ENCODE results near the gene ADAT2. TPM values are rescaled to one million over a fixed set of nuclear protein-coding genes. Genes with fewer than 3 reads are reported as not detected.

Gene ADAT2
- total and polyA plus RNA-seq, 2 of the 13 experiments (the other 11 are each of a cell fraction or from before 2014, with no cell fraction given), result 10.5 to 18.3 TPM

GRCh38 chr6:143406673-143407072 is 43.8 kb downstream of the ADAT2 start (continued):
- no peak for TF ChIP-seq ZNF761 (CRISPR knock-in tag; conservative IDR thresholded peaks at IDR 0.05)

- ChIA-PET CTCF (ENCODE audit: low intra/inter-chr PET ratio, low total read pairs) (no interaction called here), POLR2A (no interaction called here)
- H3K4me1 ChIP-seq (ENCODE audit: insufficient read depth, low read length), result peaks cover 38% of the 10 kb centered on the region
- no peaks in the 10 kb centered on the region for H3K27me3 ChIP-seq (ENCODE audit: control insufficient read depth in 1 of 2, insufficient read depth in 2 of 2, low read length in 2 of 2)
- no peak for ATAC-seq
- 88% methylated on average over 9 of the region's 9 CpGs for WGBS (ENCODE audit: low lambda C conversion rate)
- no TSS peak for BruUV-seq (replicated peaks)
- no peaks in the 10 kb centered on the region for H4K20me1 ChIP-seq (ENCODE audit: insufficient read depth, low read length)
- no peak overlapping the region for H3K4me2 ChIP-seq (ENCODE audit: low read depth, low read length)
- in situ Hi-C loops (cut with HindIII; ENCODE audit: extremely low pct_ligation_motif_present, low pct_unique_long_range_greater_than_20kb), result no loop called here
- intact Hi-C loops (cut with micrococcal nuclease; ENCODE audit: unreplicated experiment), result no loop called here
- TF ChIP-seq CBX2 (IDR thresholded peaks at IDR 0.05; ENCODE audit: low read depth, low read length), result no peak
- no peak for TF ChIP-seq CBX2 (CRISPR knock-in tag; IDR thresholded peaks at IDR 0.05; ENCODE audit: low read depth)
- TF ChIP-seq RERE (CRISPR knock-in tag; IDR thresholded peaks at IDR 0.05; ENCODE audit: low read depth), result no peak
- TF ChIP-seq MYNN (CRISPR knock-in tag; IDR thresholded peaks at IDR 0.05; ENCODE audit: low read depth), result no peak
- TF ChIP-seq BATF2 (CRISPR knock-in tag; IDR thresholded peaks at IDR 0.05), result no peak
- H3K4me3 ChIP-seq (replicated peaks in 1 of 3; ENCODE audit: insufficient read depth in 1 of 3, low read depth in 2 of 3, low read length in 3 of 3), result no peak overlapping the region
- no peaks in the 10 kb centered on the region for H3K36me3 ChIP-seq (replicated peaks in 1 of 2; ENCODE audit: control insufficient read depth in 1 of 2, insufficient read depth in 2 of 2, low read length in 2 of 2)
- no peak overlapping the region for H3K27ac ChIP-seq (ENCODE audit: extremely low read length, insufficient read depth, low read length)
- H2AFZ ChIP-seq (ENCODE audit: low read length), result no peak overlapping the region
- H3K79me2 ChIP-seq (ENCODE audit: insufficient read depth, low read length), result no peaks in the 10 kb centered on the region
- DNase-seq (ENCODE audit: low spot score), result no peak
- FAIRE-seq, result no peak
- no peaks in the 10 kb centered on the region for H3K9me3 ChIP-seq (ENCODE audit: low read length)
- no peak overlapping the region for H3K9ac ChIP-seq (ENCODE audit: insufficient read depth, low read depth, low read length)
Observed at GRCh38 chr6:143405373-143406154, 44.9 kb downstream of the ADAT2 start.
